HG03558 (cell line): ENCODE results near the gene DGKH.
"Not testable (repeated sequence)": the region's sequence is repeated elsewhere in the genome, so short reads cannot be mapped to it uniquely, and the experiment has no call there.

Experiments used
- ATAC-seq: cut with Tn5 transposase; IDR thresholded peaks from one replicate; pipeline ENCODE4 v1.9.1; 2021; ENCODE audit warnings: moderate number of reproducible peaks; ENCODE audit not compliant: unreplicated experiment; ENCODE audit errors: extremely low read depth

Gene DGKH

GRCh38 chr13:42152495-42152894 lies 104.0 kb downstream of the DGKH start:
- no peak for ATAC-seq

- ATAC-seq, result no peak
Observed at GRCh38 chr13:42153199-42154113, 105.0 kb downstream of the DGKH start.

GRCh38 chr13:42155251-42155650 lies 106.8 kb downstream of the DGKH start:
- ATAC-seq, result no peak

- ATAC-seq, result not testable (repeated sequence)
Observed at GRCh38 chr13:42163338-42163737, 114.9 kb downstream of the DGKH start.

GRCh38 chr13:42163910-42164309 lies 115.5 kb downstream of the DGKH start:
- not testable (repeated sequence) for ATAC-seq

- ATAC-seq, result no peak
Observed at GRCh38 chr13:42164557-42165125, 116.2 kb downstream of the DGKH start.

GRCh38 chr13:42168496-42168895 lies 120.0 kb downstream of the DGKH start:
- no peak for ATAC-seq

- ATAC-seq, result no peak
Observed at GRCh38 chr13:42170029-42170428, 121.6 kb downstream of the DGKH start.

GRCh38 chr13:42173789-42174343 lies 125.4 kb downstream of the DGKH start:
- ATAC-seq, result no peak

- no peak for ATAC-seq
Observed at GRCh38 chr13:42174344-42175162, 126.1 kb downstream of the DGKH start.

- ATAC-seq, result no peak
Observed at GRCh38 chr13:42176294-42176693, 127.8 kb downstream of the DGKH start.

GRCh38 chr13:42177189-42177588 lies 128.7 kb downstream of the DGKH start:
- ATAC-seq, result no peak

- ATAC-seq, result no peak
Observed at GRCh38 chr13:42181381-42181953, 133.0 kb downstream of the DGKH start.

- ATAC-seq, result no peak
Observed at GRCh38 chr13:42189061-42189460, 140.6 kb downstream of the DGKH start.

GRCh38 chr13:42190529-42190928 lies 142.1 kb downstream of the DGKH start:
- ATAC-seq, result no peak

GRCh38 chr13:42211704-42212464 lies 163.4 kb downstream of the DGKH start:
- ATAC-seq, result no peak

- ATAC-seq, result no peak
Observed at GRCh38 chr13:42214446-42214845, 166.0 kb downstream of the DGKH start.

GRCh38 chr13:42215578-42216421 lies 167.4 kb downstream of the DGKH start:
- ATAC-seq, result no peak

GRCh38 chr13:42216422-42216735 lies 167.9 kb downstream of the DGKH start:
- no peak for ATAC-seq
